GM18502 (cell line): ENCODE results near the gene PRR33.
"Not testable (repeated sequence)": the region's sequence is repeated elsewhere in the genome, so short reads cannot be mapped to it uniquely, and the experiment has no call there.

Experiments
- ATAC-seq: cut with Tn5 transposase; IDR thresholded peaks from one replicate; pipeline ENCODE4 v1.9.1; 2021; ENCODE audit warnings: mild to moderate bottlenecking; ENCODE audit not compliant: unreplicated experiment, poor library complexity

Gene PRR33

DNA sequence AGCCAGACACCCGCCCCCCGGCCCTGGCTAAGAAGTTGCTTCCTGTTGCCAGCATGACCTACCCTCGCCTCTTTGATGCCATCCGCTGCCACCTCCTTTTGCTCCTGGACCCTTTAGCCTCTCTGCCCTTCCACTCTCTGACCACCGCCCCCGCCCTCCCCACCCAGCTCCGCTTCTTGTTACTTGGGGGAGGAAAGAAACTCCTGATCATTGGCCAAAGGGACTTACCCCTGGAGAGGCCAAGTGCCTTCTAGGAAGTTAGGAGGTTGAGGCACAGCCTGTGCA, at the start of gene PRR33:
PRR33 (minus strand) TSS at position 65 of the 285 bp plus-strand sequence. CDS start 1,311 bp downstream, outside the sequence.
- no peak for ATAC-seq

DNA sequence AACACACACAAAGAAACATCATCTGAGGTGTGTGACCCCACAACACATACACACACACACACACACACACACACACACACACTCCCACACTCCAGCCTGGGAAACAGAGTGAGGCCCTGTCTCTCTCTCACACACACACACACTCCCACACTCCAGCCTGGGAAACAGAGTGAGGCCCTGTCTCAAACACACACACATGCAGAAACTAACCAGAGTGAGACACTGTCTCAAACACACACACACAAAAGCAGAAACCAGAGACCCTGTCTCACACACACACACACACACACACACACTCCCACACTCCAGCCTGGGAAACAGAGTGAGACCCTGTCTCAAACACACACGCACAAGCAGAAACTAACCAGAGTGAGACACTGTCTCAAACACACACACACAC, 48.1 kb upstream of the PRR33 start:
- ATAC-seq = not testable (repeated sequence)

DNA sequence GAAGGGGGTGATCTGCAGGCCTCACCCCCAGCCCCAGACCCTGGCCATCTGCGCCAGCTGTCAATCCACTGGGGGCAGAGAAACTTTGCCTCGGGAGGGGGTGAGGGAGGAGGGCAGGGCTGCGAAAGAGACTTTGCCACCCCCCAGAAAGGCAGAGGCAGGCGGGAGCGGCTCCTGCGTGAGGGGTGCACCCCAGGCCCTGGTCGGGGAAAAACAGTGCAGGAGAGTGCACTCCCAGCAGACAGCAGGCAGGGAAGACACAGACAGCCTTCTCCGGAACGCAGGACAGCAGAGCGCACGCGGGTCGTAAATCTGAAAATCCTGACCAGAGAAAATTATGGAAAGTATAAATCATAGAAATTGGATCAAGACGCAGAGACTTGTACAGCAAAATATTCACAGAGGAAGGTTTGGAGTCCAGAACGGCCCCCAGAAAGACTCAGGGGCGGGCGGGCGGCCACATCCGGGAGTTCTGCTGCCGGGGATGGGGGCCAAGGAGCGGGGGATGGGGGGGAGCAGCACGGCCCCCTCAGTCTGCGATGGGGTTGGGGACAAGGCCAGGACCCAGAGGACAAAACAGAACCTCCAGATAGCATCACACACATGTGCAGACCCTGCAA, 47.4 kb upstream of the PRR33 start:
- ATAC-seq = no peak

DNA sequence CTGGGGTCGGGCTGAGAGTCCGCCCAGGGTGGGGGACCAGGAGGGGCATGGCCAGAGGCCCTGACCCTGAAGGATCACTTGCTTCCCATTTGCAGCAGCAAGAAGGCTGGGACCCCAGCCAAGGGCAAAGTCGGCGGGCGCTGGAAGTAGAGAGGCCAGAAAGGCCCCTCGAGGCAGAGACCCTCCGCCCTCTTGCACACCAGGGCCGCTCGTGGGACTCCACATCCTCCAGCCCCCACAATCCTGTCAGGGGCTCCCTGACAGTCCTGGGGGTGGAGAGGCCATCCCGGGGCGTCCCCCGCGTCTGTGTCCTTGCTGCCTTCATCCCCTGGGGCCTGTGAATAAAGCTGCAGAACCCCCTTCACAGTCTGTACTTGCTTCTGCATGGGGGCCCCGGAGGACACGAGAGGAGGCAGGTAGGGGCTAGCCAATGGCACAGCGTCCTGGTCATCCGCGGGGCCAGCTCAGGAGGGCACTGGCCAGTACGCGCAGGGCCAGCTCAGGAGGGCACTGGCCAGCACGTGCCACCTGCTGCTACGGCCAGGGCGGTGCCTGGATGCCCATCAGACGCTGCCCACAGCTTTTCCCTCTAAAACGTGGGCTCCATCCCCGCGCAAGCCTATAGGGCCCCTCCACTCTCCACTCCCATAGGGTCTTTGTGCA, 46.8 kb upstream of the PRR33 start:
- no peak for ATAC-seq

DNA sequence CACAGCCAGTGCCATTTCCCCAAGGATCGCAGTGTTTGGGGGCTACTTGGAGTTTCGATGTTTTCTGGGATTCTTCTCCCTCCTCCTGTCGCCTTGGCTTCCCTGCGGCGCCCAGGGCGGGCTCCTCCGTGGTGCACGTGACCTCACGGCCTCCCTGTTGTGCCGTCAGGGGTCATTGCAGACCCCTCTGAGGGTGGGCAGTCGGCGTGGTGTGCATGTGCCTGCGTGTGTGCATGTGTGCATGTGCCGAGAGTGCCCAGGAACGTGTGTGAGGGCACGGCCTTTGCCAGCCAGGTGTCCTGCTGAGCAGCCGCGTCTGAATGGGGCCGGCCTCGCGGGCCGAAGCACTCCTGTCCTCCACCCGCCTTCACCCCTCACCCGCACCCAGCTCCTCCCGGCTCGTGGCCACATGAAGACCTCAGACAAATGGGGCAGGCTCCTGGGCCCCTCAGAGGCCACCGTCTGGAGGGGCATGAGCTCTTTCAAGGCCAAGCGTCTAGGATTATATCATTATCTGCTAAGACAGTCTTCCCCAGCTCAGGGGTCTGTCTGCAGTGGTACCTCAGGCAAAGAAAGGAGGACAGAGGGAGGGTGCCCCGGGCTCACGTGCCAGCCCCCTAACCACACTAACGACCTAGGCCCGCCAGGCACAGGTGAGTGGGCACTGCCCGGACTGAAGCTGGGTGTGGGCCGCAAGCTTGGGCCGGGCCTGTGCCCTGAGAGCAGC, 46.1 kb upstream of the PRR33 start:
- no peak for ATAC-seq

DNA sequence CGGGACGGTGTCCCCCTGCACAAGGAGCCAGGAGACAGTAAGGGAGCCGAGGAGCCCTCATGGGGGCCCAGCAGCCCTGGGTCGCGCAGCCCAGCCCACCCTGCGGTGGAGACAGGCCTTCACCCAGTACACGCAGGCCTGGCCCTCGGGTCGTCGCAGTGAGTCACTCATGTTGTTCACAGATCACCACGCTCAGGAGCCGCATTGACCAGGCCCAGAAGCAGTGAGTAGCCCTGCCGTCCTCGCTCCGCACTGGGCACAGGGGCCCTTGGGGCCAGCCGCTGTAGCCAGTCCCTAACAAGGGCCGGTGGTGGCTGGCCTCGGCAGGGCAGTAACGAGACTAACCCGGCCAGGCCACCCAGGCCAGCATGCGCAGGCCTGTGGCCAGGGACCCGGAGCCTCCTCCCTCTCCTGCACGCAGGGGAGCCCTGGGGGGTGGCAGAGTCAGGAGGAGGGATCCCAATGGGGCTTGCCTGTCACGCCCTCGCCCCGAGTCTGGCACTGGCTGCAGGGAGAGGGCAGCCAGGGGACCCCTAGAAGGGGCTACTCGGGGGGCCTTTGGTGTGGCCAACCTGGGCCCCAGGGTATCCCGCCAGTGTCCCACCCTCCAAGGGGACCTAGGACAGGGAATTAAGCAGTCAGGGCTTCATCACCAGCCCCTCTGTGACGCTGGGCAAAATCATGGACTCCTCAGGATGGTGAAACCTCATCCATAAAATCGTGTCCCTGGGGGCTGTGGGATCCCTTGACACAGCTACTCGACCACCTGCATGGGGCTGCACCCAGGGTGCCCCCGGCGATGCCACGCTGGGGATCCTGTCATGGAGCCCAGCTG, 45.3 kb upstream of the PRR33 start:
- ATAC-seq = no peak

DNA sequence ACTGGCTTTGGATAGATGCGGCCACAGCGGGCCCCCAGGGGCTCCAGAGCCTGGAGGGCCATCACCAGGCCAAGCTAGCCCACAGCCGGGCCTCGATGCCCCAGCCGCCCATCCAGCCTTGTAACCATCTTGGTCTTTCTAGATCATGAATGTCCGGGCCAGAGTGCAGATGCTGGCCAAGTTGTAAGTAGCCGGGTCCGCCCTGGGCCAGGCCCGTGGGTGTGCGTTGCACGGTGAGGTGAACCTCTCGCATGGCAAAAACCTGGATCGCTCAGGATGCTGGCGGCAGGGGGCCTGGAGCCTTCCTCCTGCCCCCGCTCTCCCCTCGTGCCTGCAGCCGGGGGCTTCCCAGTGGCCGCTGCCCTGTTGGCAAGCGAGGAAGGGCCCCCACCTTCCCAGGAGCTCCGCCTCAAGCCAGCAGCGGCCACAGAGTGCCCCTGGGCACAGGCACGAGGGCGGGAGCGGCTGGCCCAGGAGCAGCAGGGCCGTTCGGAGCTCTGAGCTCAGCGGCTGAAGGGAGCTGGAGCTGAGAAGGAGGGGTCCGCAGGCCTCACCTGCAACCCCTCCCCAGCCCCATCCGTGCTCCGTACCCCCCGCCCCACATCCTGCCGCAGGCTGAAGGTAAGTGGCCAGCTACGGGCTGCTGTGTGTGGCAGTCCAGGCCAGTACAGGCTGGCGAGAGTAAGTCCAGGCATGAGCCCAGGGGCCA, 44.5 kb upstream of the PRR33 start:
- ATAC-seq = no peak

DNA sequence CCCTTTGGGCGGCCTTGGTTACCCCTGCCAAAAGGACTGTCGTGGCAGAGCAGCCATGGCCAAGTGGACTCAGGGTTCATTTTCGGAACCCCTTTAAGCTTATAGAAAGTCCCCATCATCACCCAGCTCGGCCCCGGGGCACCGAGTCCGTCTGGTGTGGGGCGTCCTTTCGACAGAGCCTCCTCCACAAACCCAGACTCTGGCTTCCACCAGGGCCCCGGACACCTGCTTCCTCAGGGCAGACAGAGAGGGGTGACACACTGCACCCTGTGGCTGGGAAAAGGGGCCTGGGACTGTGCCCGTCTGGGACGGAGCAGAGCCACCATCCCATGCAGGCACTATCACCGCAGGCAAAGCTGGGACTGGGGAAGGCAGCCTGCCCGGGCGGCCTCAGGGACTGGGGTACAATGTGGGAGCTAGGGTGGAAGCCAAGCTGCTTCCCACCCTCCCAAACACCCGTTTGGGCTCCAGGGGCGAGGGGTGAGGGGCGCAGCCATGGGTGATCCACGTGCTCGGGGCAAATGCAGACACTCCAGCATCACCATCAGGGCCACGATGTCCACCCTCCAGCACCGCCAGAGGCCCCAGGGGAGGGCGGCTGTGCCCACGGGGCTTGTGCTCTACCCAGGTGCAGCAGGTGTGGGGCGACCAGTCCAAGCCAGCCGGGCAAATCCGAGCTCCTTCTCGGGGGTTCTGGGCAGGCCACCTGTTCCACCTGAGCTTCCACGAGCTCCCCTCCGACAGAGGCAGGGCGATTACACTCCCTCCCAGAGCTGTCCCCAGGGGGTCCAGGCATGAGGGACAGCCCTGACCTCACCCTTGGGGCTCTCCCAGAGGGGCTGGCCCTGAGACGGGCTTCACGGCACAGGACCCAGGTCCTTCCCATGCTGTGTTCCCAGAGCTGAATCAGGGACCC, 43.7 kb upstream of the PRR33 start:
- no peak for ATAC-seq

DNA sequence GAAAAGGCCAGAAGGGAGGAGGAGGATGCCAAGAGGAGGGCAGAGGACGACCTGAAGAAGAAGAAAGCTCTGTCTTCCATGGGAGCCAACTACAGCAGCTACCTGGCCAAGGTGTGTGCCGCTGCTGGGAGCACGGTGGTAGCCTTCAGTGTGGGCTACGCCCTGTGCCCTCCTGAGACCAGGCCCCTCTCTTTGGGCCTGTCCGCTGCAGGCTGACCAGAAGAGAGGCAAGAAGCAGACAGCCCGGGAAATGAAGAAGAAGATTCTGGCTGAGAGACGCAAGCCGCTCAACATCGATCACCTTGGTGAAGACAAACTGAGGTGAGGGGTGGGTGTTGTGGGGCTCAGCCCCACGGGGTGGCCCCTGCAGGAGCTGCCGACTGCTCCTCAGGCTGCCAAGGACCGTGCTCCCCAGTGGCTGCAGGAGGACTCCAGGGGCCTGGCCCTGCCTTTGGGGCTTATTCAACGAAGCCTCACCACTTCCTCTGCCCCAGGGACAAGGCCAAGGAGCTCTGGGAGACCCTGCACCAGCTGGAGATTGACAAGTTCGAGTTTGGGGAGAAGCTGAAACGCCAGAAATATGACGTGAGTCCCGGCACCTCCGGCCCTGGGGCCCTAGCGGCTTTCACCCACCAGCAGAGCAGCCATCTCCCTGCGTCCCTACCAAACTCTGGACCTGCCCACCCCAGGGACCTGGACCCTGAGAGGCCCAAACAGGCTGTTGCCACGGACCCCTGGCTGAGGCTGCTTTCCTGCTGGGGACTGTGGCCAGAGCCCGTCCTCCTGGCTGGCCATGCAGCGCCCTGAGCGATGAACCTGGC, 42.9 kb upstream of the PRR33 start:
- ATAC-seq = no peak

DNA sequence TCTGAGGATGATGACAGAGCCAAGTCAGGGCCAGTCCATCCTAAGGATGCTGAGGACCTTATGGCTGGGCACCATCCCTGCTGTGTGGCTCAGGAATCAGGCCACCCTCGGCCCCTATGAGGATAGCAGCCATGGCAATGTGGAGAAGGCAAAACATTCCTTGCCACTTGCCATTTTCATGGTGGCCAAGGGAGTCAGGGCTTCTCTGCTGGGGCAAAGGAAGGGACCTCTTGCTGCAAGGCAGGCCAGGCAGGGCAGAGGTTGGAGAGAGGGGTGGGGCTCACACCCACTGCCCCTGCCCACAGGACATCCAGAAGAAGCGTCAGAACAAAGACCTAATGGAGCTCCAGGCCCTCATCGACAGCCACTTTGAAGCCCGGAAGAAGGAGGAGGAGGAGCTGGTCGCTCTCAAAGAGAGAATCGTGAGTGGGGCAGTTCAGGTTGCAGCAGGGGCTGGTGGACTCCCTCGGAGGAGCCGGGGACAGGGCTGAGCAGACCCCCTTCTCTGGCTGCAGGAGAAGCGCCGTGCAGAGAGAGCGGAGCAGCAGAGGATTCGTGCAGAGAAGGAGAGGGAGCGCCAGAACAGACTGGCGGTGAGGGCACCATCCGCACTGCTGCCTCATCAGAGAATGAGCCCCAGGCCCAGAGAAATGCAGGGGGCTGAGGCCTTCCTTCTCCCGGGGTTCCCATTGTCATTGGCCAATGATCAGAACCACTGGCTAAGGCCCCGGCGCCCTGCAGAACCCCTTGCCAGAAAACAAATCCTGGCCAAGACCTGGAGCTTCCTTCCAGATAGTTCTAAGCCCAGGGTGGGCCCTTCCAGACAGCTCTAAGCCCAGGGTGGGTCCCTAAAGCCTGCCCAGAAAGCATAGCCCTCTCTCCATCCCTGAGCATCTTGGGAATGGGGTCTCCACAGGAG, 42.0 kb upstream of the PRR33 start:
- no peak for ATAC-seq

DNA sequence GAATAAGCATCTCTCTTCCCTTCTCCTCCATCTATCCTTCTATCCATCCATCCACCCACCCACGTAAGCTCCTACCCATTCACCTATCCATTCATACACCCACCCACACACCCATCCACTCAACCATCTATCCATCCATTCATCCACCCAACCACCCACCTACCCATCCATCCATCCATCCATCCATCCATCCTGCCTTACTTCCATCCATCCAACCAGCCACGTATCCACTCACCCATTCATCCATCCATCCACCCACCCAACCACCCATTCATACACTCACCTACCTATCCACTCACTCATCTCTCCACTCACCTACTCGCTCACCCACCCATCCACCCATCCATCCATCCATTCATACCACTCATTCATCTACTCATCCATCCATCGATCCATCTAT, 41.0 kb upstream of the PRR33 start:
- ATAC-seq = no peak

DNA sequence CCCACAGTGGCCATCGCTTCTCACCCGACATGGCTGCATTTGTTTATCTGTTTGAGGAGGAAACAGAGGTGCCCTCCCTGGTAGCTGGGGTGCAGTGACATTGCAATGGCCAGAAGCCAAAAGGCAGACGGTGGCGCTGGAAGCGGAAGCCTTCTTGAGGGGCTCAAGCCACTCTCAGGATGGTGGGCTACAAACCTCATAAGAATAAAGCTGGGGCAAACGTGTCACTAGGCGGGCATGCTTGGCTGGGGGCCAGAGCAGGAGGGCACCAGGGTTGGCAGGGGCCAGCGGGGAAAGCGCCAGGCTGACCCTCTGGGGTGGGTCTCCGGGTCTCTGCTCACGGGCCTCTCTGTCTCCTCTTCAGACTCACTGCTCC, 40.4 kb upstream of the PRR33 start:
- no peak for ATAC-seq

DNA sequence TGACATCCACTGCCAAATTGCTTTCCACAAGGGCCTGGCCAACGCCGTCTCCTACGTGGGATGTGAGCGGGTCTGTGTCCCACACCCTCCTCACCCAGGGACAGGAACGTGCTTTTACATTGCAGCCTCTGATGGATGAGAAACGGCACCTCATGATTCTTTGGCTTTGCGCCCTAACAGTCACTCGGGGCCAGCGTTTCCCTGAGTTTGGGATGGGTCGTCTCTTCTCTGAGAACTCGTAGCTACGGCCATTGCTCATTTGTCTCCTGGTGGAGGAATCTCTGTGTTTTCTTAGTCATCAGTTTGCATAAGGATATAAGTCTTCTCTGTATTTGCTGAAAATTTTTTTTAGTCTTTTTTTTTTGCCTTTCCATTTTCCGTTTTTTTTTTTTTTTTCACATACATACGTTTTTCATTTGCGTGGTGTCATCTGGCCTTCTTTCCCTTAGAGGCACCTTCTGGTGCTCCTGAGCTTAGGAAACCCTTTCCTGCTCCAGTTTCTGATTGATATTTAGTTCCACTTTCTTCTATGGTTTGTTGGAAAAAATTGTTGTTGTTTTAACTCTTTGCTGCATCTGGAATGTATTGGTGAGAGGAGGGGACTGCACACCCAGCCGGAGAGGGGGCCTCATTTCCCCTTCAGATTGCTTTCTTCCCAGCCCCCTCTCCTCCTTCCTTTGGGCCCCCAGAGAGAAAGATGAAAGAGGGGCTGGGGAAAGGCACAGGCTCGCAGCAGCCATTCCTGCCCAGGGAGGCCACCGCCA, 39.8 kb upstream of the PRR33 start:
- no peak for ATAC-seq

DNA sequence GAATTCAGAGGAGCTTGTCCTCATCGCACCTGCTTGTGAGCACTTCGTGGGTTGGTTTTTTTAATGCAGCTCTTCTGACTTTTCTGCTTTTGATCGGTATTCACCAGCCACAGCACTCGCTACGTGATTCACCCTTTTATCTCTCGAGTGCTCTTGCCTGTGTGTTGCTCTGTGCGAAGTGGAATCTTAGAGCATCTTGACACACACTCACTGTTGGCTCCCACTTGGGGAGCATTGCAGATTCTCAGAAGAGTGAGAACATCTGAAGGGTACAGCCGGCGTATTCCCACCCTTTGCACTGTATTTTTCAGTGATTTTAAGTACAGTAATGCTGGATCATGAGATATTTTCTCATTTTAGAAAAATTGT, 38.8 kb upstream of the PRR33 start:
- no peak for ATAC-seq

DNA sequence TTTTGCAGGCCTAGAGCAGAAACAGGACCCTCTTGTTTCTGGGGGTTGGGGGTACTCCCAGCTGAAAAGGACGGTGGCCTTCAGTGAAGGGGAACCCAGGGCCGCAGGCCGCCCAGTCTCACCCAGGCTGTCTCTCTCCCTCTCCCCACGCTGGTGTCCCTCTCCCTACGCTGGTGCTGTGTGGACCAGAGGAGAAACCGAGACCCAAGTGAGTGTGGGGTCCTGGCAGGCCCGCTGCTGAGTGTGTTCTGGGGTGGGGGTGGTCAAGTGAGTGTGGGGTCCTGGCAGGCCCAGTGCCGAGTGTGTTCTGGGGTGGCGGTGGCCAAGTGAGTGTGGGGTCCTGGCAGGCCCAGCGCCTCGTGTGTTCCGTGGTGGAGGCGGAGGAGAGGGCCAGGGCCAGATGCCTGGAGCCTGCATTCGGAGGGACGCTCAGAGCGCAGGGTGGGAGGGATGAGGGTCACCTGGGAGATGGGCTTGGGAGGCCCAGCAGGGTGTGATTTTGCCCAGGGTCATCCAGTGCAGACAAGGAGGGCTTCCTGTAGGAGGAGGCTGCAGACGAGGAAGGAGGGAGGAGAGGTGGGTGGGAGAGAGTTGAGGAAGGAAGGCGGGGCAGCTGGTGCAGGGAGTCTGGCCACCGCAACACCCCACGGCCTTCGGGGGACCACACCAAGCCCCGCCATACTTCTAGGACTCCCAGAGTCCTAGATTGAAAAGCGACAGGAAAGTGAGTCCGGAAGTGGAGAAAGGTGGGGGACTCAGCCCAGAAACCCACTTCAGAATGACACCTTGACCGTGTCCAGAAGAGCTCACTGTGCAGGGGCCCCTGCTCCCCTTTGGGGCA, 38.1 kb upstream of the PRR33 start:
- ATAC-seq = no peak

DNA sequence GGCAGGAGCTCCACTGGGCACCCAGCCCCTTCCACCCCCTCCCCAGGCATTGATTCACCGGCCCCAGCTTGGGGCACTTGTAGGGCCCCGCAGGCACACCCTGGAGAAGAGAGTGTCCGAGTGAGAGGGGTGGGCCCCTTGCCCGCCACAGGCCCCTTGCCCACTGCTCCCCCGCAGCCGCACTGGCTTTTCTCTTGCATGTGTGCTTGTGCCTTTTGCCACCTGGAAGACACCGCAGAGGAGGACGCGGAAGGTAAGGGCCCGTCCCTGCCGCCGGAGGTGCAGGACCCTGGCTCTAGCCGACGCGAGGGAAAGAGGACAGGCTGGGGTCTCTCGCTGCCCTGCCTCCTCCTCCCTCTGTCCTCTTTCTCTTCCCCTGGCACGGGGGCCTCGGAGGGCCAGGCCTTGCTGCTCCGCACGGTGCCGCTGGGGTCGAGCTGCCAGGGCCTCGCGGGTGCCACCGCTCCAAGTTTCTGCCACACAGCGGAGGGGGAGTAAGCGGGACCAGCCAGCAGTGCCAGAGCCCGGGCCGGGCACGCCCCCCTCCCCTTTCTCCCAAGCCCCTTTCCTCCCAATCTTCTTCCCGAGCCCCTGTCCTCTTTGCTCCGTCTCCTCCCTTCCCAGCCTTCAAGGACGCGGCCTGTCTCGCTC, 37.3 kb upstream of the PRR33 start:
- no peak for ATAC-seq
